HG03064 (cell line): Measurements from ENCODE around the gene COMP.

ENCODE experiments used
- ATAC-seq: cut with Tn5 transposase; IDR thresholded peaks from one replicate; pipeline ENCODE4 v1.9.1; 2021; ENCODE audit warnings: low read depth; ENCODE audit not compliant: unreplicated experiment

COMP gene

DNA sequence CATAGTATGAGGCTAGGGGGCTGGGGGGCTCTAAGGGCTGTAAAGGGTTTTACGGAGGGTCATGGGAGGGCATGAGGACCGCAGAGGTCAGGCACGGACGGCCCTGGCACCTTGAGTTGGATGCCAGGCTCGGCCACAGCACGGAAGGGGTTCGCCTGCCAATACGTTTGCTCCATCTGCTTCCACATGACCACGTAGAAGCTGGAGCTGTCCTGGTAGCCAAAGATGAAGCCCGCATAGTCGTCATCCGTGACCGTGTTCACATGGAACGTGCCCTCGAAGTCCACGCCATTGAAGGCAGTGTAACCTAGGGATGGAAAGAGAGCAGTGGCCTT, 6.4 kb downstream of the COMP start:
- ATAC-seq = no peak

DNA sequence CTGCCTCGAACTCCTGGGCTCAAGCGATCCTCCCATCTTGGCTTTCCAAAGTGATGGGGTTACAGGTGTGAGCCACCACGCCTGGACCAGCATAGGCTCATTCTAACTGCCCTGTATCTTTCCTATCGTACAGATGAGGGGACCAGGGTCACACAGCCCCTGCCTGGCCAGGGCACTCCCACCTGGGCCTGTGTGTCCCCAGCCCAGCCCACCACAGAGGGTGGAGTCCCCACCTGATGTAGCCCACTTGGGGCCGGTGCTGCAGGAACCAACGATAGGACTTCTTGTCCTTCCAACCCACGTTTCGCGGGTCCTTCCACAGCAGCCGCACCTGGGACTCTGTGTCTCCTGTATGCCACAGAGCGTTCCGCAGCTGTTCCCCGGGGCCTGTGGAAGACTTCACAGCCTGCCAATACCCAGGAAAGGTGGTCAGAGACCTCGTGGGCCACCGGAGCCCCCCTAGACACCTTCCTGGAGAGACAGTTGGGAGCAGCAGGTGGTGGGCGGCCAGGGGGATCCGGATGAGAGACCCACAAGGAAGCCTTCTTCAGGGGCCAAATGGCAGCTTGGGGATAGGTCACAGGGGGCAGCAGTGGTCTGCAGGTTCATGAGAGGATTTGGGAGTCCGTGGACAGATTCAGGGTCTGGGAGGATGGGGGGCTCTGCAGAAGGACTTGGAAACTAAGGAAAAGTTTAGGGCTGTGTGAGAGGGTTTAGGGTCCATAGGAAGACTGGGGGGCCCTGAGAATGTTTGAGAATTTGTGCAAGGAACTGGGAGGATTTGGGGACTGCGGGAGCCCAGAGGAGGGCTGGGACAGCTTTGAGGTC, 6.9 kb downstream of the COMP start:
- ATAC-seq = no peak

DNA sequence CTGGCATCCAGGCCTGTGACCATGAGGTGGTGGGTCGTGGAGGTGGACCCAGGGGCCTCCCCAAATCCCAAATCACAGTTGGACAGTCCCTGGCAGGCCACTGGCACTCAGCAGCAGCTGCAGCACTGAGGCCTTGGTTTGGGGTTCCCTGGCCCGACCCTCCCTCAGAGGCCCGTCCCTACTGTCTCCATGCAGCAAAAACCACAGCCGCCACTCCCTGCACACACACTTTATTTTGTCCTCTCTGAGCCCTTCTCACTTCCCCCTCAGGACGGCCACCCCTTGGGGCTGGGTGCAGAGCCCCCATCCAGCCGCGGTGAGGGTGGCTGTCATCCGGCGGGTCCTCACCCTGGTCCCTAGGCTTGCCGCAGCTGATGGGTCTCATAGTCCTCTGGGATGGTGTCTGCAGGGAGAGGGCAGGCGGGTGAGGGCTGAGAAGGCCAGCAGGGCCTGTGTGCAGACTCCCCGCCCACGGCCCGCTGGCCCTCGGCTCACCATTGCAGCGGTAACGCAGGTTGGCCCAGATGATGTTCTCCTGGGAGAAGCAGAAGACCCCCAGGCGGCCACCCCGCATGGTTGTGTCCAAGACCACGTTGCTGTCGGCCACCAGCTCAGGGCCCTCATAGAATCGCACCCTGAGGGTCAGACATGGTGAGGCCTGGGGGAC, 8.4 kb downstream of the COMP start:
- ATAC-seq = no peak

DNA sequence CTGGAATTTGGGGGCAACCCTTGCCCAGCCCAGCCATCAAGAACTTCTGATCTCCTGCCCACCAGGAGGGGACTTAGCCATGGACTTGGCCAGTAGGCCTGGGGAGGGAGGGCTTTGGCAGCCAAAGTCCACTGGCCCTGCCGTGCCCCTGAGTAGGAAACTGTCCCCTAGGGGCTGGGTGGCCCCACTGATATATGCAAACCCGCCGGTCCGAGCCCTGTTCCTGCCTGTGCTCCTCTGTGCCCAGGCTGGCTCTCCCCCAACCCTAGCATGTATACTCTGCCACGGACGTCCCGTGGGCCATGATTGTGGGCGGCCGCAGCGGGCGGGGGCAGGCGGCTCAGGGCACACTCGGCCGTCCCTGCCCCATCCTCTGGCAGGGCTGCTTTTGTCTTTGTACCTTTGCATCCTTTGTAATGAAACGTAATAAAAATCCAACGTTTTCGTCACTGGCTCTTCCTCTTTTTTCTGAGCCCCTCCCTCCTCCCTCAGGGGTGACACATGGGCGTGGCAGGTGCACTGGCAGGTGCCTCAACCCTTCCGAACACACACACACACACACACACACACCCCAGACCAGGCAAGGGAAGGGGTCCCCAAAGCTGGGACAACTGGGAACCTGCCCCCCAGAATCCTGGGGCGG, 9.1 kb downstream of the COMP start:
- ATAC-seq = no peak

DNA sequence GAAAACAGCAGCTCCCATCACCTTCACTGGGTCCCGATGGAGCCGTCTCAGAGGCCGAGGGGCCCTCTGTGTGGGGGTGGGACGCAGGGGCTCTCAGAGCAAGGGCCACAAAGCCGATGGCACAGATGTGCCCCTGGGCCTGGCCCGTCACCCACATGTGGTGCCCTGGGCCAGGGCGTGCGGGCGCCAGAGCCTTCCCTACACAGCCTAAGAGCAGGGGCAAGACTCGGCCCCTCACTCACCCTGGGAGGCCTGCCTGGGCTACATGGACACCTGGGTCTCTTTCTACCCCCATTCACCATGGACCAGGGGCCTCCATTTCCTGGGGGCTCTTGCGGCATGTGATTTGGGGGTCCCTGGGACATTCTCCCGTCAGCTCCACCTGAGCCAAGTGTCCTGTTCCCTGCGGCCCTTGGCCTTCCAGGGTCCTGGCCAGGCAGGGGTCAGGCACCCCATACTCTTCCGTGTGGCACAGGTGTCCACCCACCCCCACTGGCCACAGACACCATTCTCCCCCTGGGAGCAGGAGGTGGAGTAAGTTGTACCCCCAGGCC, 10.0 kb downstream of the COMP start:
- ATAC-seq = no peak

DNA sequence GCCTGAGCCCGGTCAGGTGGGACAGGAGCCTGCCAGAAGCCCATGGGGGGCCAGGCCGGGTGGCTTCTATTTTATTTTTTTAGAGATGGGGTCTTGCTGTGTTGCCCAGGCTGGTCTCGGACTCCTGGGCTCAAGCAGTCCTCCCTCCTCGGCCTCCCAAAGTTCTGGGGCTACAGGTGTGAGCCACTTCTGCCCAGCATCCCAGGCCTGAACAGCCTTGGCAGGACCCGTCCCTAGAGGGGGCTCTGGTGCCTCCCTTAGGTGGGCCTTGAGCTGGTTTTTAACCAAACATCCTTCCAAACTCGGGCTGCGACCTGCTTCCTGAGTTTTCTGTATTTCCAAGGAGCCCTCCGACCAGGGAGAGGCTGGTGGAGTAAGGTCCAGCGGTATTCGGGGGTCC, 10.5 kb downstream of the COMP start:
- no peak for ATAC-seq

DNA sequence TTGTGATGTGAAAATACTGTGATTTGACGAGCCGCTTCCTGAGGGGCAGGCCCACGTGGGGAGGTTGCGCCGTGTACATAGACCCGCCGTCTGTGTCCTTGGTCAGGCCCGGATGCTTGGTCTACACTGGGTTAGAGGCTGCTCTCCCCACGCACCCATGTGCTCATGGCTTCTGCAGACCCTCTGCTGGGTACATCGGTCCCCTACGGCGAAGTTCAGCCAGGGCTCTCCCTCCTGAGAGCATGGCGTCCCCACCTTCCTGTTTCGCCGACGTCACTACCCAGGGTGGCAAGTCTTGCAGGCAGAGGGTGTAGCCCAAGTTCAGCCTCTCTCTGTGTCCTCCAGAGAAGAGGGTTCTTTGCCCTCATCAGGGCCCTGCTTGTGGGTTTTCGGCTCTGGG, 11.0 kb downstream of the COMP start:
- no peak for ATAC-seq

DNA sequence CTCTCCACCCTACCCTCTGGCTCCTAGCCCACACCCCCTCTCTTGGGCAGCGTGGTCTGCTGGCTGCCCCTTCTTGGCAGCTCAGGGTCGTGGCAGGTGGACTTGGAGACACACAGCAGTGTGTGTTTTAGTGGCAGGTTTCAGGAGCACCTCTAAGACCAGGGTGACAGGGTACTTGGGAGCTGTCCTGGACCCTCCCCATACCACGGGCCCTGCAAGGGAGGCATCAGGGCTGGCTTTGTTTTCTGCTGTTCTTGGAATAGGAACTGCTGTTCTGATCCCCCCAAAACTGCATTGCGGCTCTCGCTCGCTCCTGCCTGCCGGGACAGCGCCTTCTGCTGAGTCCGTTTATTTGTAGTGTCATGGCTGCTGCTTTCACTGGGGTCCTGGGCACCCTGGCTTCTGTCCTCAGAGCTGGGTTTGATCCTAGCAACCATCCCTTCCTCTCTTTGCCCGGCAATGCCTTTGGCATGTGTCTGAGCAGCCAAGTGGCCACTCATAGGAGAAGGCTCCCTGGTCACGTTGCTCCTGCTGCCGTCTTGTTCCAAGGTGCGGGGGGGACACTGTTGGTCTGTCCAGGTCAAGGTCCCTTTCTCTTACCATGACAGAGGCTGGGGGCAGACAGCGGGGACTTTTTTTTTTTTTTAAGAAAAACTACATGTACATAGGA, 12.1 kb downstream of the COMP start:
- no peak for ATAC-seq

DNA sequence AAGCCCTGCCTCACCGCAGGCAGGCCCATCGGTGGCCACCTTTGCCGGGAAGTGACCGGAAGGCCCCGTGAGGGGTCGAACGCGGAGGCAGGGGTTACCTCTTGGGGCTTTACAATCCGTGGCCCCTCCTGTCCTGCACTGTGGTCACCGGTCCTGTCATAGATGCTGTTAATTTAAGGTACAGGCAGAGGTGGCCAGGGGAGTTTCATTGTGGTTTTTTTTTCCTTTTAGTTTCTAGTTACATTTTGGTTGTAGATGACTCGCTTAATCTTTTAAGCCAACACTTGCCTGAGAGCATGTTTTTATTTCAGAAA, 13.1 kb downstream of the COMP start:
- no peak for ATAC-seq

DNA sequence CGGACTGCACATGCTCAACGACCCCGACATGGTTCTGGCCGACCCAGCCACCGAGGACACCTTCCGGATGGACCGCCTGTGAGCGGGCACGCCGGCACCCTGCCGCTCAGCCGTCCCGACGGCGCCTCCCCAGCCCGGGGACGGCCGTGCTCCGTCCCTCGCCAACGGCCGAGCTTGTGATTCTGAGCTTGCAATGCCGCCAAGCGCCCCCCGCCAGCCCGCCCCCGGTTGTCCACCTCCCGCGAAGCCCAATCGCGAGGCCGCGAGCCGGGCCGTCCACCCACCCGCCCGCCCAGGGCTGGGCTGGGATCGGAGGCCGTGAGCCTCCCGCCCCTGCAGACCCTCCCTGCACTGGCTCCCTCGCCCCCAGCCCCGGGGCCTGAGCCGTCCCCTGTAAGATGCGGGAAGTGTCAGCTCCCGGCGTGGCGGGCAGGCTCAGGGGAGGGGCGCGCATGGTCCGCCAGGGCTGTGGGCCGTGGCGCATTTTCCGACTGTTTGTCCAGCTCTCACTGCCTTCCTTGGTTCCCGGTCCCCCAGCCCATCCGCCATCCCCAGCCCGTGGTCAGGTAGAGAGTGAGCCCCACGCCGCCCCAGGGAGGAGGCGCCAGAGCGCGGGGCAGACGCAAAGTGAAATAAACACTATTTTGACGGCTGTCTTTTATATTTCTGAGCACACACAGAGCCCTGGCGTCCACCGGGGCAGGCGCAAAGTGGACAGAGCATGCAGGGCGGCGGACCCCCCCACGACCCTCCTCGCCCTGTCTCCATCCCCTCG, 13.6 kb downstream of the COMP start:
- no peak for ATAC-seq

DNA sequence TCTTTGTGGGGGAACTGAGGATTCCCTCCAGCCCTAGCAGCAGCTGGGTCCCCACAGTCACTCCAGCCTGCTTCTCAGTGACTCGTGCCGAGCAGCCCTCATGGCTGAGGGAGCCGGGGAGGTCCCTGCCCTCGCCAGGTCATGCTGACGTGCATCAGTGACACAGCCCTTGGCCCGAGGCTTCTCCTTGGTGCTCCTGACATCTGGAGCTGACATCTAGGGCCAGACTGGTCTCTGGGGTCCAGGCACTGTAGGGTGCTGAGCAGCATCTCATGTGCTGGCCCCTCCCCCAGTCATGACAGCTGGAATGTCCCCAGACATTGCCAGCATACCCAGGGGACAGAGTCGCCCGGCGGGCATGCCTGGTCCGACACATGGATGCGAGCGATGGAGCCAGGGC, 14.4 kb downstream of the COMP start:
- ATAC-seq = no peak

DNA sequence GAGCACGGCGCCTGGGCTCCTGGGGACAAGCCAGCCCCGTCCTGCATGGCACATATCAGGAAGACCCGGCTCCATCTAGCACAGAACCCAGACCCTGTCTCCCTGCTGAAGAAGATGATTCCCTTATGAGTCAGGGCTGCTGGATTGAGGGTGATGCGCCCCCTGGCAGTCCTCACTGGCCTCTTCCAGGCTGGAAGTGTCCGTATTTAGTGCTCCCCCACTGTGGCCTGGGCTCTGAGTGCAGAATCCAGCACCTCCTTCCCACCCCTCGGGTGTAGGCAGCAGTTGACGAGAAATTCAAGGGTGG, 14.9 kb downstream of the COMP start:
- ATAC-seq = no peak

DNA sequence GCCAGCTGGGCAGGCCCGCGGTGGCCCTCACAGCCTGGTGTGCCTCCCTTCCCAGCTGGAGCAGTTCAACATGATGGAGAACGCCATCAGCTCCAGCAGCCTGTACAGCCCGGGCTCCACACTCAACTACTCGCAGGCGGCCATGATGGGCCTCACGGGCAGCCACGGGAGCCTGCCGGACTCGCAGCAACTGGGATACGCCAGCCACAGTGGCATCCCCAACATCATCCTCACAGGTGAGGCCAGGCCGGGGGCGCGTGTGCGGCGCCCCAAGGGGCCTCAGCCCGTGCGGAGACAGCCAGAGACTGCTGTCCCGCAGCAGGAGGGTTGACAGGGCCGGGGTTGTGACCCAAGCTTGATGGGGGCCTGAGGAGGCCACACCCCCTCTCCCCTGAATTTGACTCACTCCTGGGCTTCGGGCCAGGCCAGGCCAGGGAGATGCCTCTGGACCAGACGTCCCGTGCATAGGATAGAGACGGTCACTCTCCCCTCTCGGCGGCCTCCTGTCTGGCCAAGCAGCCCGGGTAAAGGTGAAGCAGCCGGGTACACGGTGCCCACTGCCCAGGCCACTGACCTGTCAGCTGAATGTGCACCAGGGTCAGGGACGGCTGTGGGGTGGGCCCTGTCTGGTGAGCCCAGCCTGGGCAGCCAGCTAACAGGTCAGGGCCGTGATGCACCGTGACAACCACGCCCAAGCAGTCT, 15.4 kb downstream of the COMP start:
- no peak for ATAC-seq

DNA sequence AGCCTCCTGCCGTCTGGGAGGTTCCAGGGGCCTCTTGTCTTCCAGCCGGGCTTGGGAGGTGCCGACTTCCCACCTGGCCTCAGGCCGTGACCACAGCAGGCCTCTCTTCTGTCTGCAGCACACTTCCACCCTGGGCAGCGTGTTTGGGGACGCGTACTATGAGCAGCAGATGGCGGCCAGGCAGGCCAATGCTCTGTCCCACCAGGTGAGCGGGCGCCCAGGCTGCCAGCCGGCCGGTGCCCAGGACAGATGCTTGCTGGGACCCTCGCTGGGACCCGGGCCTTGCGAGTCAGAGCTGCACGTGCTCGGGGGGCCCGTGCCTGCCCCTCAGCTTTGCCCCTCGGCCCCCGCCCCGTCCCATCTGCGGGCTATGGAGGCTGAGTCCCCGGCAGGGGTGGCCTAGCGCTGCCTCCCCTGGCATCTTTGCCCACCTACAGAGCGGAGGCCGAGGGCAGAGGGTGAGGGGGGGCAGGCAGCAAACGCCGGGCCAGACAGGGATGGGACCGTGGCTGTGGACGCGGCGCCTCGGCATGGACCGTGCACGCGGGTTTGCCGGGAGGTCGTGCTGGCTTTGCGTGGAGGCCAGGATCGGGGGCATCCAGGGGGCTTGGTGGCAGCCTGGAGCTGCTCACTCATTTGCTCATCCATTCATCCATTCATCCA, 16.2 kb downstream of the COMP start:
- no peak for ATAC-seq

DNA sequence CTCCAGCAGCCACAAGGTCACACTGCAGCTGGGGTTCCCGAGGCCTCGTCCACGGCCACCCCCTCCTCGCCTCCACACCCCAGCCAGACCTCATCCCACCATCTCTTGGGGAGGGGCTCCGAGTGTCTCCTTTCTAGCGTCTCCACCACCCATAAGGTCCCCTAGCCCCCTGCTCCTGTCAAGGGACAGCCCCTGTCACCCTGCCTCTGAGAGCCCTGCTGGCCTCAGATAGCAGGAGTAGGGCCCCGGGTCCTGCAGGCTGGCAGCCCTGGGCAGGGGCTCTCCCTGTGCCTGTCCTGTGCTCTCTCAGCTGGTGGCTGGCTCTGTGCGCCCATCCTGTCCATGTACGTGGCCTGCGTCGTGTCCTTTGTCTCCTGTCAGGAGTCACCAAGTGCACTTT, 17.0 kb downstream of the COMP start:
- ATAC-seq = no peak

DNA sequence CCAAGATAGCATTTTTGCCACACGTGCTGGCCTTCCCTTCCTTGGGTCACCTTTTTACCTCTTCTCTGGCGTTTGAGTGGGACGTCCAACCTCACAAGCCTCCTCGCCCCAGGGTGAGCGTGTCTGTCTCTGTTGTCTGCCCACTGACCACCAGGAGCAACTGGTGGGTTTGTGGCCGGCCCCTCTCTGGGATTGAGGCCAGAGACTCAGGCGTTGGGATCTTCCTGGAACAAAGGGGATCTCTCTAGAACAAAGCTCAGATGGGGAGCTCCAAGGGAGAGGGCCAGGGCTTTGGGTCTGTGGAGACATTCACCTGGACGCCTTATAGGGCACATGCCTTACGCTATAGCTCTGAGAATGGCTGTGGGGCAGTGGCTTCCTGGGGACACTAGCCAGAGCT, 17.4 kb downstream of the COMP start:
- ATAC-seq = no peak

DNA sequence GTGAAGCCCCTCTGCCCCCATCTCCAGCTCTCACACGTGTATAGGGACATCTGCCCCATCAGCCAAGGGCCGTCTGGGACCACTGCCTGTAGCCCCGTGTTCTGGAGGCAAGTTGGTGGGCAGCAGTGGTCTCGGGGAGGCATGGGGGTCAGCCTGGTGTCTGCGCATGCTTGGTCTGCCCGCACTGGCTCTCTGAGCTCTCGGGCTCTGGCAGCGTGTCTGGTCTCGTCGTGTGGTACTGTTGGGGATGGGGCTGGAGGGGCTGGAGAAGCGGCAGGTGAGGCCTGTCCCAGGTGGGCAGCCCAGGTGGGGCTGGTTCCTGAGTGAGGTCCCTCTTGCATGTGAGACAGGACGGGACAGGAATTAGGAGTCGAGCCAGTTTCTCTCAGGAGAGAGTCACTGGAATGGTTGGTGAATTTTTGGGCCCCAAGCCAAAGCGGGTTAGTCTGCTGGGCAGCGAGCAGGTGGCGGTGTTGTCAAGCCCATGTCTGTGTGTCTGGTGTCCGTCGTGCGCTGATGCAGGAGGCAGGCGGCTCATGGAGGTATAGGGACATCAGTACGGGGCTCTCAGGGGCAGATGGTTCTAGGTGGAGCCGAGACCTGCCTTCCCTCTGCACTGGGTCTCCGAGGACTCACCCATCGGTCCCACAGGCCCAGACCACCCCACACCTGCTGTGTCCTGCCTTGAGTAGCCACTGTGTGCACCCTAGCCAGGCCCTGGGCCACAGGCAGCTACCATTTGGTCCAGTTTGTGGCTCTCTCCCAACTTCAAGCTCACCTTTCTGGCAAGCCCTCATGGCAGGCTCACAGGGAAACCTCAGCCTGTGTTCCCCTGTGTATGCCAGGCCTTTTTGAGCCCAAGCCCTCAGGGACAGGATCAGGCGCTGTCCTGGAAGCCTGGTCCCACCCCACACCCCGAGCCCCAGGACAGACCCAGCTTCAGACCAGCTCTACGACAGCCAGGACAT, 18.2 kb downstream of the COMP start:
- no peak for ATAC-seq
